Nephron progenitor cell (in vitro differentiated cells): ENCODE data around the gene MTMR10.

Source experiments
- DNase-seq: peaks from one replicate; pipeline ENCODE4 v3.0.0; 2021
- H3K27ac Mint-ChIP-seq: 2 replicates; pipeline ENCODE4 v1.8.0; 2021; ENCODE audit warnings: mild to moderate bottlenecking, moderate library complexity, mixed read lengths
- H3K27me3 Mint-ChIP-seq: 2 replicates; pipeline ENCODE4 v1.8.0; 2021; ENCODE audit warnings: mild to moderate bottlenecking, low read depth, mixed read lengths; ENCODE audit not compliant: poor library complexity
- H3K36me3 Mint-ChIP-seq: 2 replicates; pipeline ENCODE4 v1.8.0; 2021; ENCODE audit warnings: low read depth, mixed read lengths
- H3K4me1 Mint-ChIP-seq: 2 replicates; pipeline ENCODE4 v1.8.0; 2021; ENCODE audit warnings: mixed read lengths
- H3K4me3 Mint-ChIP-seq: 2 replicates; pipeline ENCODE4 v1.8.0; 2021; ENCODE audit warnings: mild to moderate bottlenecking, moderate library complexity, mixed read lengths
- H3K9me3 Mint-ChIP-seq: 2 replicates; pipeline ENCODE4 v1.8.0; 2021; ENCODE audit warnings: mild to moderate bottlenecking, moderate library complexity, mixed read lengths
- CTCF ChIP-seq: fragments of 200-600 bp; sonication (generic); IDR thresholded peaks from 2 replicates; pipeline ENCODE4 v1.5.0; 2021; ENCODE audit warnings: antibody characterized with exemption

MTMR10 gene

GRCh38 chr15:31035610-31036009 lies 44.2 kb upstream of the MTMR10 start:
- no peak overlapping the region for H3K27ac Mint-ChIP-seq
- H3K4me3 Mint-ChIP-seq, result no peak overlapping the region
- no peak for TF ChIP-seq CTCF
- H3K27me3 Mint-ChIP-seq, result peaks cover 21% of the 10 kb centered on the region
- H3K4me1 Mint-ChIP-seq, result no peaks in the 10 kb centered on the region
- H3K9me3 Mint-ChIP-seq, result no peaks in the 10 kb centered on the region
- DNase-seq, result no peak
- no peaks in the 10 kb centered on the region for H3K36me3 Mint-ChIP-seq

GRCh38 chr15:31034152-31034551 lies 42.7 kb upstream of the MTMR10 start:
- no peak for DNase-seq
- Mint-ChIP-seq H3K27me3 (peaks cover 19% of the 10 kb centered on the region), H3K4me1 (no peaks in the 10 kb centered on the region), H3K36me3 (no peaks in the 10 kb centered on the region), H3K9me3 (no peaks in the 10 kb centered on the region), H3K27ac (no peak overlapping the region), H3K4me3 (no peak overlapping the region)
- TF ChIP-seq CTCF, result no peak

DNA sequence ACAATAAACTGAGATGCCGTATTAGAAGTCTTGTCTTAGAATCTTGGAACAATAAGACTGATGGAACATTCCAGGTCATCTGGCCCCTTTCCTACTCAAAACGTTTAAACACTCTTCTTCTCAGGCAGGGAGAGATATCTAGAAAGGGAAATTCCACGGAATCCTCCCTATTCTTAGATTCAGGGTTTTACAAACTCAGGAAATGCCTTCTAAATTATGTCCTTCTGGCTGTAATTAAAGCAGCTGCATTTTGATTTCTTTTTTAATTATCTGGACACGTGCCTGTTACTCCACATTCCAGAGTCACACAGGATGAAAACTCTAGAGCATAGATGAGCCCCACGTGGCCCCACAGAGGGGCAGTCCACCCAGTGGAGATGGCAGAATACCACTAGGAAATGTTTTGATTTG lies 41.5 kb upstream of the MTMR10 start:
- Mint-ChIP-seq H3K36me3 (no peaks in the 10 kb centered on the region), H3K4me1 (no peaks in the 10 kb centered on the region), H3K27ac (no peak overlapping the region), H3K27me3 (peaks cover 19% of the 10 kb centered on the region), H3K4me3 (no peak overlapping the region), H3K9me3 (no peaks in the 10 kb centered on the region)
- no peak for DNase-seq
- TF ChIP-seq CTCF, result no peak

DNA sequence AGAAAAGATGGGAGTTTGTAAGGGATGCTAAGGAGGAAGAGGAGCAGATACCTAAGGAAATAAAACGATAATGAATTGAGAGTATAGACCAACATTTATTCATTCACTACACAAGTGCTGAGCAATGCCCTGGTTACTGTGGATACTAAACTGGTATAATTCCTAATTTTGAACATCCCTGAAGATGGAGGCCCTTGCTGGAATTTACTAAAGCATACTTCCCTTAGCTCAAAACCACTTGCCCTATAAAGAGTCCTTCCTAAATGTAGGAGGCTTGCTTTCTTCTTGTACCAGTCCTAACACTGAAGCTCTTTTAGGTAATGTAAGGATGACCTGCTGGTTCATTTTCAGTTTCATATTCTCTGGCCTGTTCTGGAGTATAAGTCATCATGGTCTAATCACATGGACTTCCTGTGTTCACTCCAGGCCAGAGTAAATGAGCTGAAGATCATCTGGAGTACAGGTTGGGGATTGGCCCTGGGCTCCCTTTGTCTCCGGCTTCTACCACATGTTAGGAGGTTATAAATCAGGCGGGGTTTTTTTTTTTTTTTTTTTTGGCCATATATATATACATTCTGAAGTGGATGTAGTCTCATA lies 40.1 kb upstream of the MTMR10 start:
- Mint-ChIP-seq H3K36me3 (no peaks in the 10 kb centered on the region), H3K4me3 (no peak overlapping the region), H3K27ac (no peak overlapping the region), H3K4me1 (no peaks in the 10 kb centered on the region), H3K27me3 (peaks cover 14% of the 10 kb centered on the region), H3K9me3 (no peaks in the 10 kb centered on the region)
- DNase-seq, result no peak
- TF ChIP-seq CTCF, result no peak

GRCh38 chr15:31027910-31028578 lies 36.6 kb upstream of the MTMR10 start:
- Mint-ChIP-seq H3K27ac (no peak overlapping the region), H3K36me3 (no peaks in the 10 kb centered on the region), H3K27me3 (peaks cover 6% of the 10 kb centered on the region), H3K4me1 (peaks cover 23% of the 10 kb centered on the region), H3K9me3 (no peaks in the 10 kb centered on the region), H3K4me3 (no peak overlapping the region)
- DNase-seq, result no peak
- TF ChIP-seq CTCF, result no peak

DNA sequence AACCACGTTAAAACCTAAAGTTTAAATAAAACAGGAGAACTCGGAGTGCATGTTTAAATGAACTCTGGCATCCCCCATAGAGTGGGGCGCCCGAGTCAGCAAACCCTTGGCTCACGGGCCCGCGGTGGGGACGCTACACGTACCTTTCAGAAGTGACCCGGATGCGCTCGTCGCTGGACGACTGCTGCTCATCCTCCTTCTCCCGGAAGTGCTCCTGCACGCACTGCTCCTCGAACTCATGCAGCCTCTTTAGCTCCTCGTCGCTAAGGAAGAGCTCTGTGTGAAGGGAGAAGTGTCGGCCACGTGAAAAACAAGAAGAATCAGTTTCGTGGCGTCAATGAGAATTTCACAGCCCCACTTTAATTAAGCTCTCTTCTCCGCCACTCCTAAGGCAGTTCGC lies 34.6 kb upstream of the MTMR10 start:
- no peak for DNase-seq
- no peaks in the 10 kb centered on the region for H3K9me3 Mint-ChIP-seq
- no peak overlapping the region for H3K4me3 Mint-ChIP-seq
- H3K27me3 Mint-ChIP-seq, result peaks cover 6% of the 10 kb centered on the region
- peaks cover 26% of the 10 kb centered on the region for H3K4me1 Mint-ChIP-seq
- no peaks in the 10 kb centered on the region for H3K36me3 Mint-ChIP-seq
- no peak for TF ChIP-seq CTCF
- H3K27ac Mint-ChIP-seq, result no peak overlapping the region
